Activated CD8-positive, alpha-beta memory T cell treated with anti-CD3 and anti-CD28 coated beads, Interleukin-2, amount 50 U/mL, for 24 hours (primary cell): Measurements from ENCODE around the gene MCTS1.
A peak's percentile ranks its signal among the peaks of the same experiment; 100 is the strongest.
"Not testable (repeated sequence)": the region's sequence is repeated elsewhere in the genome, so short reads cannot be mapped to it uniquely, and the experiment has no call there.

Experiments used
- DNase-seq: peaks from one replicate; pipeline ENCODE4 v3.0.0-alpha.2; 2020; ENCODE audit errors: extremely low read depth

Gene MCTS1, protein sequence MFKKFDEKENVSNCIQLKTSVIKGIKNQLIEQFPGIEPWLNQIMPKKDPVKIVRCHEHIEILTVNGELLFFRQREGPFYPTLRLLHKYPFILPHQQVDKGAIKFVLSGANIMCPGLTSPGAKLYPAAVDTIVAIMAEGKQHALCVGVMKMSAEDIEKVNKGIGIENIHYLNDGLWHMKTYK

GRCh38 chrX:120603707-120604360 lies at the start of gene MCTS1:
TSS of gene MCTS1 (plus strand) at chrX:120604101. CDS start at chrX:120604237, 136 bp downstream.
- peak; percentile 51 for DNase-seq

DNA sequence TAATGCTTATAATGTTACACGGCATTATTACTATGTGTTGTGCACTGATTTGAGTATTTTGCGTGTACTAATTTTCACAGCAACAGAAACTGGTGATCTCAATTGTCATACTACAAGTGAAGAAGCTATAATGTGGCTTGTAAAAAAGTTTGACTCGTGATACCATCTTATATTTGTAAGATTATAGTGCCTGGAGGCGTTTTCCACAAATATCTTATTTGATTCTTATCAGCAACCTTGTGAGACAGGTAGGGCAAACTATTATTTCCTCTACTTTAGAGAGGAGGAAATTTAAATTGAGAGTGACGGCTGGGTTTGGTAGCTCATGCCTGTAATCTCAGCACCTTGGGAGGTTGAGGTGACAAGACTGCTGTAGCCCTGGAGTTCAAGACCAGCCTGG lies 47.6 kb upstream of the MCTS1 start:
- no peak for DNase-seq

DNA sequence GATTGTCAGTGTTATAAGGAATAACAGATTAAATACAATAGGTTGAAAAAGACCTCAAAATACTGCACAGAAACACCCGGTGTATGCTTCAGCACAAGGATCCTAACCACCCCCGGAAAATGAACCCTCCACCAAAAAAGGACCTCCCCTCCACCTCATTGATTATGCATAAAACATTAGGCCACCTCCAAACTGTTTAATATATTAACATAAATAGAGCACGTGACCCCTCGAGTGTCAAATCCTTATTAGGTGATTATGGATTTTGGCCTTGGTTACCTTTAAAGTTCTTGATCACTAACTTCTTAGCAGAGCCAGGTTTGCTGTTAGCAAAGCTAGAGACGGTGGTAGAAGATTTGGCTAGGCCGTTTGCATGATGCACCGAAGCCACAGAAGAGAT lies 44.1 kb upstream of the MCTS1 start:
- DNase-seq: no peak

DNA sequence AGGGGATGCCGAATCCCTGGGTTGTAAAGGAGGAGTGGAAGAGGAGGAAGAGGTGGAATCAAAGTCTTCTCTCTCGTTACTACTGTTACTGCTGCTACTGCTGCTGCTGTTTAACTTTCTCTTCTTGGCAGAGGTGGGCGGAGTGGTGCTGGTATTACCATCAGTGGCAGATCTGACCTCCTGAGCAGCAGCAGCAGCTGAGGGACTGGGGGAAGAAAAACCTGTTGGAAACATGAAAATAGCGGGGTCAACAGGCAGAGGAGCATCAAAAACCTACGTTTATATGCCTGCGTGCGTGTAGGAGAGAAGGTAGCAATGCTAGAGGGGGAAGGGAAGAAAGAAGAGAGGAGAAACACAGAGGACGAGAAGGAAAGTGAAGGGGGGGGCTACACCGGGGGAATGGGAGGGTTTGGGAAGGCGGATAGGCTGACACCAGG lies 43.5 kb upstream of the MCTS1 start:
- DNase-seq: no peak

GRCh38 chrX:120560842-120561633 lies 42.9 kb upstream of the MCTS1 start, which contains the start of gene CUL4B:
TSS of gene CUL4B (minus strand) at chrX:120560962. CDS start at chrX:120560638, 324 bp downstream.
- DNase-seq: peak; percentile 79

- DNase-seq: no peak
Measured at GRCh38 chrX:120561634-120562568, 42.0 kb upstream of the MCTS1 start.

DNA sequence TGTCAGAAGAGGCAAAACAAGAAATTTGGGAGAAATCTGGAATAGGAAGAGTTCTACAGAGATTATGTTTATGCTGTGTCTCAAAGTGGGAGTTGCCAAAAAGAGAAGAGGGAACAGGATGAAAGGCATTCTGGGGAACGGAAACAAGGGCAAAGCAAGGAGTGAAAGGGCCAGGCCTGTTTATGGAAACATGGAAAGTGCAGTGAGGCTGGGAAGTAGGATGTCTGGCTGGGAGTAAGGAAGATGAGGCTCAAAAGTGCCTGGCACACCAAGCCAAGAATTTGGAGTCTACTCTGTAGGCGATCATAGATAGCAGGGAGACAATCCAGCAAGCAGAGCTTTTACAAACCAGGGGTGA lies 41.4 kb upstream of the MCTS1 start:
- no peak for DNase-seq

DNA sequence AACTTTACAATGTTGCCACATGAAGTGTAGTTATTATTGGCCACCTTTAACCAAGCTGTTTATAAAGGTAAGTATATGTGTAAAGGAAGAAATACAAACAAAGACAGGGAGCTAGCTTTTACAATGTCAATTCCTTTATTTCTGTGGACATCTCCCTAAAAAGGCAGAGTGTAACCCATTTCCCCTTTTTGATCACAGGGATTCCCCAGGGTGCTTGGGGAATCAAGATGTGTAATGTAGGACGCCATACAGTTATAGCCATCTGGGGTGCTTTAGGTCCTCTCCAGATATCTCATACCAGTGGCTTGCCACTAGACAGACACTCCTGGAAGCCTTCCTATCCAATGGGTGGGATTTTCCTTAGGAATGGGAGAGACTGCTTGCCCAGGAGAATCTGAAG lies 39.0 kb upstream of the MCTS1 start:
- DNase-seq: no peak

GRCh38 chrX:120566817-120567216 lies 37.1 kb upstream of the MCTS1 start:
- DNase-seq: no peak

DNA sequence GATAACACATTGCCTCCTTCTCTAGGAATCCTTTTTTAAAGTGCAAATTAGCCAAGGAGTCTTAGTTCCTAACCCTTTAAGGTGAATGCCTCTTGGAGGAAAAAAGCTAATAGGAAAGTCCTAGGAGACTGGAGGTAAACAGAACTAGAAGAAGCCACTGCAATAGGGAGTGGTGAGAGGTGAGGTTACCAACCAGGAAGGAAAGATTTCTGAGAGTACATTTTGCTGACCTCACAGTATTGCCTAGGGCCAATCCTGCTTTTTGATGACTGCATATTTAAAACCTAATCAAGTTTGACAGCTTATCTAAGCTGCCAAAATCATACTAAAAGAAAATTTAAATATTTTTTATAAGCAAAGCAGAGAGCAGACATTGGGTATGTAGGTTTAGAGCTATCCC lies 35.9 kb upstream of the MCTS1 start:
- no peak for DNase-seq

DNA sequence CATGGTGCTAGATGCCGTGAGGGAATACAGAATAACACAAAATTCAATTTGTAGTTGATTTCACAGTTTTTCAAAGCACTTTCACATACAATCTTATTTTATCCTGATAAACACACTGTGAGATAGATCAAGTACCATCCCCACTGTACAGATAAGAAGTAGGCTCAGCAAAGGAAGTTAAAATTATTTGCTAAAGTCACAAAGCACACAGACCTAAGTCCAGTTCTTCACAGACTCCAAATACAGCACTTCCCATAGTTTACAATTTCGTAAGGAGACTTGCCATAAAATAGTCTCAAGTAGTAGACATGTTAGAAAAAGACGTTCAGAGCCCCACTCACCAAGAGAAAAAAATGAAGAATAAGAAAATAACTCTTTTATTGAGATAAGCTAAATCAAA lies 35.3 kb upstream of the MCTS1 start:
- no peak for DNase-seq

DNA sequence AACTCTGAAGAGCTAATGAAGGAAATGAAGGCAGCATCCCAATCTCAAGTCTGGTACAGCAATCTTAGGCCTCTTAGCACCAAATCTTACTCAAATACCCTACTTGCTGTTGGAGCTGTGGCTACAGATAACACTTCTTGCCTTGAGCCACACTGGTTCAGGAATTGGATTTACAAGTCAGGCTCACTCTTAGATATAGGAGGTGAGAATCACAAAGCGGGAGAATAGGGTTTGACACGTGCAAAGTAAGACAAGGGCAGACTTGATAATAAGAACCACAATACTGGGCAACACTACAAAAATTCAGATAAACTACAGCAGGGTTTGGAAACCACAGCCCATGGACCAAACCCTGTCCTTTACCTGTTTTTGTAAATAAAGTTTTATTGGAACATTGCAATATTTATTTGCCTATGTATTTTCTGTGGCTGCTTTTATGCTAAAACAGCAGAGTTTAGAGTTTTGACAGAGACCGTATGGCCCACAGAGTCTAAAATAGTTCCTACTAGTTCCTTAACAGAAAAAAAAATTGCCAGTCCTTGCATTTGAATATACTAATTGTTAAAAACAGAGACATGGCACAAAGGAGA lies 33.8 kb upstream of the MCTS1 start:
- DNase-seq: no peak

DNA sequence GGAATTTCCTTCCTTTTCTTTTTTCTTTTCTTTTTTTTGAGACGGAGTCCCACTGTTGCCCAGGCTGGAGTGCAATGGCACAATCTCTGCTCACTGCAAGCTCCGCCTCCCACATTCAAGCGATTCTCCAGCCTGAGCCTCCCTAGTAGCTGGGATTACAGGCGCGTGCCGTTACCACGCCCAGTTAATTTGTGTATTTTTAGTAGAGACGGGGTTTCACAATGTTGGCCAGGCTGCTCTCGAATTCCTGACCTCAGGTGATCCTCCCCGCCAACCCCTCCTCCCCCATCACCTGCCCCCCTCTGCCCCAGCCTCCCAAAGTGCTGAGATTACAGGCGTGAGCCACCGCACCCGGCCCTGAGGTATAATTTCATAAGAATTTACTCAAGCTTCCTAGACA lies 30.1 kb upstream of the MCTS1 start:
- not testable (repeated sequence) for DNase-seq

DNA sequence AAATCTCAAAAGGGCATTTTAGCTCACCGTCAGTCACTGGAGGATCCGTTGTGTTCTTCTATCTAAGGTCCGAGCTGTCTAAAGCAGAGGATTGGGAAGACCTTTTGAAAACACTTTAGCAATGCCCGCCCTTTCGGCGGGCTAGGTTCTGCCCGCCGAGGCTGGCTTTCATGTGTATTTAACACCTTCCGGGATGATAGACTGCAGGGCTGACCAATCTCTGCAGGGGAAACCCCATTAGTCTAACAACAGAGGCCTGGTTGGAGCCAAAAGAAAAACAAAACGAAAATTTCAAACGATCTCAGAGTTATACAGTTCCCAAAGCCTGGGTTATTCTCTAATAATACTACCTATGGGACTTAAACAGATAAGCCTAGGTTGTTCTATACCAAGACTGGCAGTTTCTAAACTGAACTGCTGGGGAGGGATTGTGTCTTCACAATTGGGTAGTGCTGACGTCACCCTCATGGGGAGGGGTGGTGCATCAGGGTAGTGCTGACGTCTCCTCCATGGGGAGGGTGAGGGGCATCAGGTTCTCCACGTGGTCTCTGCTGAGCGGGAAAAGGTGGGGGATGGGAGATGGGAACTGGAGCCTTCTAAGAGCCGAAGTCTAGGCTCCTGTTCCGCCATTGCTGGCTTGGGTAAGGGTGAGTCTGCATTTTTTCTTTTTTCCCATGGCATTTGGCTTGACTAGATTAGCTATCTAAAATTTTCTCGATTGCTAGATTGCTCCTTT lies 28.4 kb upstream of the MCTS1 start:
- no peak for DNase-seq

DNA sequence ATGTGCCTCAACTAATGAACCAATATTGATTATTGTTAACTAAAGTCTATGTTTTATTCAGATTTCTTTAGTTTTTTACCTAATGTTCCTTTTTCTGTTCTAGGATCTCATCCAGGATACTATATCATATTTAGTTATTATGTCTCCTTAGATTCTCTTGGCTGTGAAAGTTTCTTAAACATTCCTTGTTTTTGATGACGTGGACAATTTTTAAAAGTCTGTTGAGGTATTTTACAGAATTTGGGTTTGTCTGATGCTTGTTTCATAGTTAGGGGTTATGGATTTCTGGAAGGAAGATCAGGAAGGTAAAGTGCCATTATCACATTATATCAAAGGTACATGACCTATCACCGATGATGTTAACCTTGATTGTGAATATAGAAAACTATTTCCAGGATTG lies 18.2 kb upstream of the MCTS1 start:
- no peak for DNase-seq

- no peak for DNase-seq
Measured at GRCh38 chrX:120604361-120604782, 471 bp downstream of the MCTS1 start.

DNA sequence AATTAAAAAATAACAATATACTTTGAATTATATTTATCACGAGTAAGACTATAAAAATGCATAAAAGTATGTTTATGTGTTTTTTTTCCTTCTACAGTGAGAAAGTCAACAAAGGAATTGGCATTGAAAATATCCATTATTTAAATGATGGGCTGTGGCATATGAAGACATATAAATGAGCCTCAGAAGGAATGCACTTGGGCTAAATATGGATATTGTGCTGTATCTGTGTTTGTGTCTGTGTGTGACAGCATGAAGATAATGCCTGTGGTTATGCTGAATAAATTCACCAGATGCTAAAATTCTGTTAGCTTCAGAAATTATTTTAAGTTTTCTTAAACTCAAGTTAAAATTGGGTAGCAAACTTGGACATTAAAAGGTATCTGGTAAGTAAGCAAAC lies 8.2 kb downstream of the MCTS1 start:
- no peak for DNase-seq

DNA sequence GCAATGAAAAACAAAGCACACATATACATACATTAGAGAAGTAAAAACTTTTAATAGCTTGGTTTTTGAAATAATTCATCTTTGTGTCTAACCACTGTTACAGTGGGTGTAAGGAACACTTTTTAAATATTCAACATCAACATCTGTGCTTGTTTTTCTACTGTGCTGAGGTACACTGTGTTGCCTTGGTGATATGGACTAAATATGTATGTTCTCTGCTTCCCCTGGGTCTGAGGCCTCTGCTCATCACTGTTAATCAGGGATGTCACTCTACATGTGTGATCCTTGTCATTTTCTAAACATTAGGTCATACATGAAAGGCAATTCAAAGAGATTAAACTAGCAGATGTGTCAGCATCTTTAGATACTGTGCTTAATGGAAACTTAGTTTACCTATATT lies 10.9 kb downstream of the MCTS1 start:
- DNase-seq: no peak

DNA sequence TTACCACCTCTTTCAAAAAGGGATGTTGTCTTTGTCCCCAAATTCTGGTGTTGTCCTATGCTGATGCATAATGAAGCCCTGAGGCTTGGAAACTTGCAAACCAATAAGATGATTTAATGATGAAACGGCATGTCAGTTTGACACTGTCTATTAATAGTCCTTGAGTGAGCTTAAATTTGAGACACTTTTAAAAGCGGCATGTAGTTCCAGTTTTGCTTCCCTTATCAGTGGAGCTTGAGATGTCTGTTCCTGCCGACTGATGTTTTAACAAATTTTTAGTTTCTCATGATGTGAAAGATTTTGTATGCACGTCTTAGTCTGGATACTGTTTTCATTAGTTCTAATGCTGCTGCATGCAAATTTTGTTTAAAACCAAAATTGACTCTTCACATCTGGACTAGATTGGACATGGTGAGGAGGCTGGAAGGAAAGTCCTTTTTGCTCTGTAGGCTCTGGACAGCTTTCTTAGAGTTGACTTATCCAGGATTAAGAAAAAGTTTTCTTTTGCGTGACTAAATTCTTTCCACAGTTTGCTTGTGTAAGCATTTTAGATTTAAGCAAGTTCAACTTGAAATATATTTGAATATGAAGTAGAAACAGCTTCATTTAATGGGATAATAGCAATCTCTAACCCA lies 14.2 kb downstream of the MCTS1 start:
- DNase-seq: no peak

DNA sequence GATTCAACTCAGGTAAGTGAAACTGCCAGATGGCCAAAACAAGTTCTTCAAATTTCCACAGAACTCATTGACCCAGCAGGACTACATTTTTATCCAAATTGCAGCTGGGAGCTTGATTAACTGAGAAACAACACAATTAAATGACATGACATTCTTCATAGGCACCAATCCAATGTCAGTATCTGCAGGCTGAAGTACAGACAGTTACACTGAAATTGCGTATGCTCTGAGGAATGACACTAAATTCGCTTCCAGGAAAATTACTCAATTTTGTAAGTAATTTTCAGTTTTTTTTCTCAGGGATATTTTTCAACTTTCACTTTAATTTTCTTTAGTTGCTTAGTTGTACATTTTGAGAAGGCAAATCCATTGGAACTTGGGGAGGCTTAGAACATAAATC lies 21.5 kb downstream of the MCTS1 start:
- DNase-seq: no peak
